Mucosa of stomach (tissue), 1 donor: ENCODE data around the gene TMEM88.

ENCODE experiments used
- H3K27me3 ChIP-seq: one replicate; pipeline ENCODE4 v1.7.0; 2013; ENCODE audit warnings: mild to moderate bottlenecking, low read length; ENCODE audit not compliant: control insufficient read depth, insufficient read depth
- H3K36me3 ChIP-seq: one replicate; pipeline ENCODE4 v1.7.0; 2013; ENCODE audit warnings: low read length; ENCODE audit not compliant: control insufficient read depth, insufficient read depth
- H3K4me1 ChIP-seq: one replicate; pipeline ENCODE4 v1.7.0; 2013; ENCODE audit warnings: mild to moderate bottlenecking, low read length; ENCODE audit not compliant: control insufficient read depth, insufficient read depth
- H3K4me3 ChIP-seq: one replicate; pipeline ENCODE4 v1.7.0; 2013; ENCODE audit warnings: low read length
- H3K9ac ChIP-seq: one replicate; pipeline ENCODE4 v1.7.0; 2013; ENCODE audit warnings: mild to moderate bottlenecking, low read length, moderate library complexity
- H3K9me3 ChIP-seq: one replicate; pipeline ENCODE4 v1.7.0; 2013; ENCODE audit warnings: mild to moderate bottlenecking, low read length, moderate library complexity; ENCODE audit not compliant: control insufficient read depth
- donor health status: Pancreatic carcinoma.

The TMEM88 gene

DNA sequence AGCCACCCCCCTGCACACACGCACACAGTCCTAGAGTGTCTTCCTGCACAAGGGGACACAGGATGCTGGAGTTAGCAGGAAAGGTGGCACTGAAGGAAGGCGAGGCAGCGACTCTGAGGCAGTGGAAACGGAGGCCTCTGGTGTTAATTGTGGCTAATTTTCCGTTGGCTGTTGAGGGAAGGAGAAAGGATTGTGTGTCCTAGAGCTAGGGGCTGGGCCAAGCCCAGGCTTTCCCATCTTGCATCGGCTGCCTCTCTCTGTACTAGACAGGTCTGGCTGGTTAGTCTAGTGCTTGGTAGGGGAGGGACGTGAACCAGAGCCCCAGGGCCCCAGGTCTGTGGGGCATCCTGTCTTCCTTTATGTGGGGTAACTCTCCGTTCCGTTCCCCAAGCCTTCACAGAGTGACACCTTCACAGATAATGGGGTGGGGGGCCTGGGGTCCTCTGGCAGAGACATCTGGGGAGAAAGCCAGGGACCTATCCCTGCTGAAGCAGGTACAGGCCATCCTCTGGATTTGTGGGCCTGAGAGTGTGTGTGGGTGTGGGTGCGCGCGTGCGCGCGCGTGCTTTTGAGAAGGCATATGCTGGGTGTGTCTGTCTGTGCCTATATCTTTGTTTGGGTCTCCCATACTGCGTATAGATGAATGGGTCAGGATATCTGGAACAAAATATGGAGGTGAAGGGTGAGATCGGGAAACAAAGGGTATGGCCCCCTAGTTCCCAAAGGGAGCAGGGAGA, 33.5 kb downstream of the TMEM88 start, which contains the start of gene CHD3:
Gene CHD3 (plus strand): TSS at position 606 of the 737 bp plus-strand sequence. CDS start 212 bp downstream, outside the sequence.
- Histone ChIP-seq H3K4me1 (peaks cover 38% of the 10 kb centered on the region), H3K4me3 (peak within 1 kb of the TSS; percentile 42)

DNA sequence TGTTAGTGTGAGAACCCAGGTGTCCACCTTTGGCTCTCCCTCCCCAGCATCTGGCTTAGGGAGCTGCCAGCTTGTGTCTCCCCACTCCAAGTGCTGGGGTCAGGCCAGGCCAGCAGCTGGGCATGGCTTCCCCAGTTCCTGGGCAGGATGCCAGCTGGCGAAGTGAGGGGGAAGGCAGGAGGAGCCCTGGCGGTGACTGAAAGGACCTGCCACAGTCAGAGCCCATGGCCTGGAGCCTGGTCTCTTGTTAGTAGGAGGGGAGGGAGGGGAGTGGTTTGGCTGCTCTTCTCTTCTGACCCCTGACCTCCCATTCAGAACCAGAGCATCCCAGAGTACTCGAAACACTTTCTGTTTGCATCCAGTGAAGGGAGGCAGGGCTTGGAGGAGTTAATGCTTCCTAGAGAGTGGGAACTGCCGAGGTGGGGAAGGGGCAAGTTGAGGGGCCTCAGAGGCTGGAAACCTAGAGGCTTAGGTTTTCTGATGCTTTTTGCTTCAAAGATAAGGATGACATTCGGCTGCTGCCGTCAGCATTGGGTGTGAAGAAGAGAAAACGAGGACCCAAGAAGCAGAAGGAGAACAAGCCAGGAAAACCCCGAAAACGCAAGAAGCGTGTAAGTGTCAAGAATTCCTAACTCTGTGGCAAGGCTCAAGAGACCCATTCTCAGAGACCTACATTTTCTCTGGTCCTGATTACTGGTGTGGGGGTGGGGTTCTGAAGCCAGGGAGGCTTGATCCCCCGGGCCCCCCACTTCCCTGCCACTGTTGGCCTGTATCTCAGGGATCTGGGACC, 34.5 kb downstream of the TMEM88 start:
- H3K4me1 ChIP-seq, result peaks cover 38% of the 10 kb centered on the region
- no peaks in the 10 kb centered on the region for H3K27me3 ChIP-seq
- H3K9me3 ChIP-seq, result no peaks in the 10 kb centered on the region
- H3K4me3 ChIP-seq, result no peak overlapping the region
- peaks cover 7% of the 10 kb centered on the region for H3K36me3 ChIP-seq
- H3K9ac ChIP-seq, result peak overlapping the region; percentile 57

More for the DNA sequence above, 33.5 kb downstream of the TMEM88 start, which contains the start of gene CHD3:
- Histone ChIP-seq H3K27me3 (no peaks in the 10 kb centered on the region), H3K9me3 (no peaks in the 10 kb centered on the region), H3K36me3 (peaks cover 5% of the 10 kb centered on the region), H3K9ac (peak within 1 kb of the TSS; percentile 57)

DNA sequence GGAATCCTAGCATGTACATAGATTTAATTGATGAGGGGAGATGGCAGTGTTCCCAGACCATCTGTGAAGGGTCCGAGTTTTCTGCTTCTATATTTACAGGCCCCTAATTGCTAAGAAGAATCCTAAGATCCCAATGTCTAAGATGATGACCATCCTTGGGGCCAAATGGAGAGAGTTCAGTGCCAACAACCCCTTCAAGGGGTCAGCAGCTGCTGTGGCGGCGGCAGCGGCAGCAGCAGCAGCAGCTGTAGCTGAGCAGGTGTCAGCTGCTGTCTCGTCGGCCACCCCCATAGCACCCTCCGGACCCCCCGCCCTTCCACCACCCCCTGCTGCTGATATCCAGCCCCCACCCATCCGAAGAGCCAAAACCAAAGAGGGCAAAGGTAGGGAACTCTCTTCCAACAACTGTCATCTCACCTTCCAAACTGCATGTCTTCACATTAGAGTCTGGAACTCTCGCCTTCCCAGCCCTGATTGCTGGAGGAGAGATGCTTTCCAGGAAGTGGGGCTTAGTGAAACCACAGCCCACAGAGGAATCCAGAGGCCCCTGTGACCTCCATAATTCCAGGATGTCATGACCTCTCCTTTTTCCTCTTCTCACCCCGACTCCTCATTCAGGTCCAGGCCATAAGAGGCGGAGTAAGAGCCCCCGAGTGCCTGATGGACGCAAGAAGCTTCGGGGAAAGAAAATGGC, 38.5 kb downstream of the TMEM88 start:
- H3K27me3 ChIP-seq, result no peaks in the 10 kb centered on the region
- peaks cover 16% of the 10 kb centered on the region for H3K4me1 ChIP-seq
- no peak overlapping the region for H3K4me3 ChIP-seq
- H3K9me3 ChIP-seq, result no peaks in the 10 kb centered on the region
- peaks cover 19% of the 10 kb centered on the region for H3K36me3 ChIP-seq
- H3K9ac ChIP-seq, result no peak overlapping the region

DNA sequence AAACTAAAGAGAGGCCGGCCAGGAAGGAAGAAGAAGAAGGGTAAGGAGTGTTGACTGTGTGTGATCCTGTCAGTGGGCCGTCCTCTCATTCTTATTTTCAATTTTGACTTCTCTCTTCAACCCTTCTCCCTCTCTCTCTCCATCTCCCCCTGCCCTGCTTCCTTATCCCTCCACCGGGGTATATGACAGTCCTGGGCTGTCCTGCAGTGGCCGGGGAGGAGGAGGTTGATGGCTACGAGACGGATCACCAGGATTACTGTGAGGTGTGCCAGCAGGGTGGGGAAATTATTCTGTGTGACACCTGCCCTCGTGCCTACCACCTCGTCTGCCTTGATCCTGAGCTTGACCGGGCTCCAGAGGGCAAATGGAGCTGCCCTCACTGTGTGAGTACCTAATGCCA, 39.4 kb downstream of the TMEM88 start:
- peaks cover 19% of the 10 kb centered on the region for H3K36me3 ChIP-seq
- no peaks in the 10 kb centered on the region for H3K9me3 ChIP-seq
- no peak overlapping the region for H3K9ac ChIP-seq
- no peaks in the 10 kb centered on the region for H3K27me3 ChIP-seq
- no peak overlapping the region for H3K4me3 ChIP-seq
- peaks cover 7% of the 10 kb centered on the region for H3K4me1 ChIP-seq

DNA sequence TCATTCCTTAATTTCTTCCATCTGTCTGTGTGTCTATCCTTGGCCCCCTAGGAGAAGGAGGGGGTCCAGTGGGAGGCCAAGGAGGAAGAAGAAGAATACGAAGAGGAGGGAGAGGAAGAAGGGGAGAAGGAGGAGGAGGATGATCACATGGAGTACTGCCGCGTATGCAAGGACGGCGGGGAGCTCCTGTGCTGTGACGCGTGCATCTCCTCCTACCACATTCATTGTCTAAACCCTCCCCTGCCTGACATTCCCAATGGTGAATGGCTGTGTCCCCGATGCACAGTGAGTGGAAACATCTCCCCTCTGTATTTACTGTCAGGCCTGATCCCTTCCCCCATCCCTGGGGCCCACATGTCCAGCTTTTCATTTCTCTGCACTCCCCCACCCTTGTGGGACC, 40.0 kb downstream of the TMEM88 start:
- no peak overlapping the region for H3K4me3 ChIP-seq
- H3K9ac ChIP-seq, result no peak overlapping the region
- peaks cover 19% of the 10 kb centered on the region for H3K36me3 ChIP-seq
- H3K9me3 ChIP-seq, result no peaks in the 10 kb centered on the region
- peaks cover under 1% of the 10 kb centered on the region for H3K4me1 ChIP-seq
- no peaks in the 10 kb centered on the region for H3K27me3 ChIP-seq

DNA sequence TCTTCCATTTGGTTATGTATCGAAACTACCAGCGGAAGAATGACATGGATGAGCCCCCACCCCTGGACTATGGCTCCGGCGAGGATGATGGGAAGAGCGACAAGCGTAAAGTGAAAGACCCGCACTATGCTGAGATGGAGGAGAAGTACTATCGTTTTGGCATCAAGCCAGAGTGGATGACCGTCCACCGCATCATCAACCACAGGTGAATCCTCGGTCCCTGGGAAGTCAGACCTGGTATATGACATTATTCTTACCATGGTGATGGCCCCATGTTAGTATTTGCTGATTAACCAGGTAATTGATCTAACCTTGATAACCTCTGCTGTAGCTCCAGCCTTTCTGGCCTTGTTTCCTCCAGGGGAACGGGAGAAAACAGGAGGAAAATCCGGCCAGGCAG, 42.2 kb downstream of the TMEM88 start:
- Histone ChIP-seq H3K4me1 (no peaks in the 10 kb centered on the region), H3K9me3 (no peaks in the 10 kb centered on the region), H3K27me3 (no peaks in the 10 kb centered on the region), H3K4me3 (no peak overlapping the region), H3K36me3 (peaks cover 14% of the 10 kb centered on the region), H3K9ac (no peak overlapping the region)

DNA sequence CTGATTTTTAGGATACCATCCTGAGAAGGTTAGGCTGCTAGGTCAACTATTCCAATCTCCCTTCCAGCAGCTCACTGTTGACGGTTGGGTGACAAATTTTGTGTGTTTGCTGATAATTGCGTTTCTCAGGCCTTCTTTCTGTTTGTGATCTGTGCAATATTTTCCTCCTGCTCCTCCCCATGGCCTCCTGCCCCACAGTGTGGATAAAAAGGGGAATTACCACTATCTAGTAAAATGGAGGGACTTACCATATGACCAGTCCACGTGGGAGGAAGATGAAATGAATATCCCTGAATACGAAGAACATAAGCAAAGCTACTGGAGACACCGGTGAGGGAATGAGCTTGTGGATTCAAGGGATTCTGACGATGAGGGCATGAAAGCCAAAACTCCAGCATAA, 42.9 kb downstream of the TMEM88 start:
- Histone ChIP-seq H3K4me3 (no peak overlapping the region), H3K9me3 (no peaks in the 10 kb centered on the region), H3K36me3 (peaks cover 14% of the 10 kb centered on the region), H3K27me3 (no peaks in the 10 kb centered on the region), H3K9ac (no peak overlapping the region), H3K4me1 (no peaks in the 10 kb centered on the region)

DNA sequence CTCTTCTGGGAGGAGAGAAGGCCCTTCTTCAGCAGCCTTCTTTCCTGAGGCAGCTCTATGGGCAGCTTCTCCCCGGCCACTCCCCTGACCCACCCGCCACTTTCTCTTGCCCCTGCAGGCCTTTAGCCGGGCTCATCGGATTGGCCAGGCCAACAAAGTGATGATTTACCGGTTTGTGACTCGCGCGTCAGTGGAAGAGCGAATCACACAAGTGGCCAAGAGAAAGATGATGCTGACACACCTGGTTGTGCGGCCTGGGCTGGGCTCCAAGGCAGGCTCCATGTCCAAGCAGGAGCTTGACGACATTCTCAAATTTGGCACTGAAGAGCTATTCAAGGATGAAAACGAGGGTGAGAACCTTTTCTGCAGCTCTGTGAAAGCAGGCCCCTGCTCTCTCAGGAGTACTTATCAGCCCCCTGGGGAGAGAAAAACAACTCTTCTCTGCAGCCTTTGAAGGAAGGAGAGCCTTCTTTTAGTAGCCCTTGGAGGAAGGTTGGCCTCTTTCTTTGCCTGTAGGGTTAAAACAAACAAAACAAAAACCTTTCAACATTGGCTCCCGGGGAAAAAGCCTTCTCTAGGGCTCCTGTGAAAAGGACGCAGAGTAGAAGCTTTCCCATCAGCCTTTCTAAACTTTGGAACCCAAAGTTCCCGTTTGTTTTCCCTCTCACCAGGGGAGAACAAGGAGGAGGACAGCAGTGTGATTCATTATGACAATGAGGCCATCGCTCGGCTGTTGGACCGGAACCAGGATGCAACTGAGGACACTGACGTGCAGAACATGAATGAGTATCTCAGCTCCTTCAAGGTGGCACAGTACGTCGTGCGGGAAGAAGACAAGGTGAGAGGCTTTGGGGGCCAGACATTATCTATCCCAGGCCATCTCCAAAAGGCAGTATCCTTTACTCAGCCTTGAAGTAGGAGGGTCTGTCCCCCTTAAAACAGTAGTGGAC, 48.6 kb downstream of the TMEM88 start:
- no peak overlapping the region for H3K9ac ChIP-seq
- H3K4me1 ChIP-seq, result no peaks in the 10 kb centered on the region
- no peaks in the 10 kb centered on the region for H3K9me3 ChIP-seq
- no peak overlapping the region for H3K4me3 ChIP-seq
- no peaks in the 10 kb centered on the region for H3K27me3 ChIP-seq
- peaks cover 4% of the 10 kb centered on the region for H3K36me3 ChIP-seq
